A673 (cell line): ENCODE results near the gene PHF21A.

Experiments
- CTCF ChIP-seq: fragments of 300-800, 200-600 bp; sonication (generic); conservative IDR thresholded peaks from 2 replicates; pipeline ENCODE4 v1.5.1; 2017; ENCODE audit warnings: low read depth, mild to moderate bottlenecking, antibody characterized with exemption, low read length, moderate library complexity, mixed read lengths
- EZH2 ChIP-seq: fragments of 200-600 bp; sonication (generic); IDR thresholded peaks from 2 replicates; pipeline ENCODE4 v1.6.1; 2017; ENCODE audit warnings: borderline replicate concordance, low read depth, mild to moderate bottlenecking, mixed read lengths, antibody characterized with exemption, low read length; ENCODE audit not compliant: poor library complexity, severe bottlenecking

- TF ChIP-seq CTCF (0 out of 2 replicates have a peak, but pooled peaks have one; percentile 10), EZH2 (no peak)
These were observed 191.0 kb downstream of the PHF21A start for GRCh38 chr11:45930031-45930794.
